Endothelial cell (in vitro differentiated cells): ENCODE results near the gene NKIRAS1. TPM values are rescaled to one million over a fixed set of nuclear protein-coding genes. Genes with fewer than 3 reads are reported as not detected.
"Not testable (repeated sequence)": the region's sequence is repeated elsewhere in the genome, so short reads cannot be mapped to it uniquely, and the experiment has no call there.

Source experiments
- DNase-seq: peaks from one replicate; pipeline ENCODE4 v3.0.0; 2021; ENCODE audit warnings: low spot score
- H3K27ac Mint-ChIP-seq: one replicate; pipeline ENCODE4 v1.8.0; 2021; ENCODE audit warnings: mixed read lengths, inconsistent platforms; ENCODE audit not compliant: unreplicated experiment
- H3K27me3 Mint-ChIP-seq: one replicate; pipeline ENCODE4 v1.8.0; 2021; ENCODE audit warnings: mild to moderate bottlenecking, moderate library complexity, mixed read lengths, inconsistent platforms; ENCODE audit not compliant: unreplicated experiment
- H3K36me3 Mint-ChIP-seq: one replicate; pipeline ENCODE4 v1.8.0; 2021; ENCODE audit warnings: mild to moderate bottlenecking, low read depth, mixed read lengths, inconsistent platforms; ENCODE audit not compliant: unreplicated experiment
- H3K4me1 Mint-ChIP-seq: one replicate; pipeline ENCODE4 v1.8.0; 2021; ENCODE audit warnings: mild to moderate bottlenecking, mixed read lengths, inconsistent platforms; ENCODE audit not compliant: unreplicated experiment
- H3K4me3 Mint-ChIP-seq: one replicate; pipeline ENCODE4 v1.8.0; 2021; ENCODE audit warnings: mild to moderate bottlenecking, mixed read lengths, inconsistent platforms; ENCODE audit not compliant: unreplicated experiment
- H3K9me3 Mint-ChIP-seq: one replicate; pipeline ENCODE4 v1.8.0; 2021; ENCODE audit warnings: mixed read lengths, inconsistent platforms; ENCODE audit not compliant: unreplicated experiment
- total RNA-seq: library from RNA; stranded (reverse); fragmentation: NEBNext Ultra II Directional; extraction: Animal tissue kit (Norgen Biotek cat#: 25700); gene quantifications from one replicate; pipeline ENCODE4 v1.2.1, GENCODE V29; 2021; ENCODE audit not compliant: unreplicated experiment
- TF ChIP-seq, protein P1 (sequence below): fragments of 200-600 bp; sonication (generic); IDR thresholded peaks from one replicate; pipeline ENCODE4 v1.5.0; 2021; ENCODE audit warnings: antibody characterized with exemption; ENCODE audit not compliant: unreplicated experiment

The NKIRAS1 gene
- total RNA-seq, 1 donor from 2014 or later = 4.3 TPM

GRCh38 chr3:23885210-23885609 is 31.6 kb downstream of the NKIRAS1 start:
- H3K4me1 Mint-ChIP-seq = peaks cover 14% of the 10 kb centered on the region

DNA sequence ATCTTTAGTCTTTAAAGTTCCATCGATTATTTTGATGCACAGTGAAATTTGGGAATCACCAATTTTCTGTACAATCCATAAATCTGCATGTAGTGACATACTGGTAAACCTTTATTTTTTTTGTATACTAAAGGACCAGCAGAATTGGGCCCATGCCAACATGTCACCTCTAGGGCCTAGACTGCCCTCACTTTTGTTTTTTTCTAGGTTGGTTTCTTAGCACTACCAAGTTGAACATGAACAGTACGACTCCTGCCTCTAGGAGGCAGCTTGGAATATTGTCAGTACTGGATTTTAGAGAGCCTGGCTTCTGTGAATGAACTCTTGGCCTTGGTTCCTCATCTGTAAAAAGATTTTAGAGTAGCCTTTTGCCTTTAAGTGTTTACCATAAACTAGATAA is 32.3 kb downstream of the NKIRAS1 start:
- TF ChIP-seq, protein P1, sequence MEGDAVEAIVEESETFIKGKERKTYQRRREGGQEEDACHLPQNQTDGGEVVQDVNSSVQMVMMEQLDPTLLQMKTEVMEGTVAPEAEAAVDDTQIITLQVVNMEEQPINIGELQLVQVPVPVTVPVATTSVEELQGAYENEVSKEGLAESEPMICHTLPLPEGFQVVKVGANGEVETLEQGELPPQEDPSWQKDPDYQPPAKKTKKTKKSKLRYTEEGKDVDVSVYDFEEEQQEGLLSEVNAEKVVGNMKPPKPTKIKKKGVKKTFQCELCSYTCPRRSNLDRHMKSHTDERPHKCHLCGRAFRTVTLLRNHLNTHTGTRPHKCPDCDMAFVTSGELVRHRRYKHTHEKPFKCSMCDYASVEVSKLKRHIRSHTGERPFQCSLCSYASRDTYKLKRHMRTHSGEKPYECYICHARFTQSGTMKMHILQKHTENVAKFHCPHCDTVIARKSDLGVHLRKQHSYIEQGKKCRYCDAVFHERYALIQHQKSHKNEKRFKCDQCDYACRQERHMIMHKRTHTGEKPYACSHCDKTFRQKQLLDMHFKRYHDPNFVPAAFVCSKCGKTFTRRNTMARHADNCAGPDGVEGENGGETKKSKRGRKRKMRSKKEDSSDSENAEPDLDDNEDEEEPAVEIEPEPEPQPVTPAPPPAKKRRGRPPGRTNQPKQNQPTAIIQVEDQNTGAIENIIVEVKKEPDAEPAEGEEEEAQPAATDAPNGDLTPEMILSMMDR = no peak
- H3K27ac Mint-ChIP-seq = no peak overlapping the region
- H3K4me1 Mint-ChIP-seq = peaks cover 14% of the 10 kb centered on the region
- H3K4me3 Mint-ChIP-seq = no peak overlapping the region
- H3K36me3 Mint-ChIP-seq = peaks cover 7% of the 10 kb centered on the region
- H3K9me3 Mint-ChIP-seq = no peaks in the 10 kb centered on the region
- peaks cover 4% of the 10 kb centered on the region for H3K27me3 Mint-ChIP-seq
- DNase-seq = no peak

More at GRCh38 chr3:23885210-23885609, 31.6 kb downstream of the NKIRAS1 start:
- Mint-ChIP-seq H3K9me3 (no peaks in the 10 kb centered on the region), H3K27ac (no peak overlapping the region), H3K4me3 (no peak overlapping the region), H3K36me3 (peaks cover 7% of the 10 kb centered on the region), H3K27me3 (peaks cover 4% of the 10 kb centered on the region)
- TF ChIP-seq, protein P1 = no peak
- DNase-seq = no peak

DNA sequence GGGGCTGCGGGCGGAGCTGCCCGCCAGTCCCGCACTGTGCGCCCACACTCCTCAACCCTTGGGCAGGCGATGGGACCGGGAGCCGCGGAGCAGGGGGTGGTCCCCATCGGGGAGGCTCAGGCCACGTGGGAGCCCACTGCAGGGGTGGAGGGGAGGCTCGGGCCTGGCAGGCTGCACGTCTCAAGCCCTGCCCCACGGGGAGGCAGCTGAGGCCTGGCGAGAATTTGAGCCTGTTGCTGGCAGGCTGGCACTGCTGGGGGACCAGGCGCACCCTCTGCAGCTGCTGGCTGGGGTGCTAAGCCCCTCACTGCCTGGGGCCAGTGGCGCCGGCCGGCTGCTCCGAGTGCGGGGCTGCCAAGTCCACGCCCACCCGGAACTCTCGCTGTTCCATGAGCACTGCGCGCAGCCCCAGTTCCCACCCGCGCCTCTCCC is 34.3 kb downstream of the NKIRAS1 start:
- TF ChIP-seq, protein P1 = no peak
- Mint-ChIP-seq H3K4me1 (peaks cover 14% of the 10 kb centered on the region), H3K36me3 (peaks cover 20% of the 10 kb centered on the region)

DNA sequence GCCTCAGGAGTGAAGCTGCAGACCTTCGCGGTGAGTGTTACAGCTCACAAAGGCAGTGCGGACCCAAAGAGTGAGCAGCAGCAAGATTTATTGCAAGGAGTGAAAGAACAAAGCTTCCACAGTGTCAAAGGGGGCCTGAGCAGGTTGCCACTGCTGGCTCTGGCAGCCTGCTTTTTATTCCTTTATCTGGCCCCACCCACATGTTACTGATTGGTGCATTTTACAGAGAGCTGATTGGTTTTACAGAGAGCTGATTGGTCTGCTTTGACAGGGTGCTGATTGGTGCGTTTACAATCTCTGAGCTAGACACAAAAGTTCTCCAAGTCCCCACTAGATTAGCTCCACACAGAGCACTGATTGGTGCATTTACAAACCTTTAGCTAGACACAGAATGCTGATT is 34.8 kb downstream of the NKIRAS1 start:
- H3K4me3 Mint-ChIP-seq = peak overlapping the region; percentile 56

More for the DNA sequence above, 34.3 kb downstream of the NKIRAS1 start:
- DNase-seq = no peak
- Mint-ChIP-seq H3K9me3 (no peaks in the 10 kb centered on the region), H3K4me3 (no peak overlapping the region), H3K27me3 (peaks cover 5% of the 10 kb centered on the region), H3K27ac (no peak overlapping the region)

GRCh38 chr3:23880703-23881339 is 36.0 kb downstream of the NKIRAS1 start:
- Mint-ChIP-seq H3K9me3 (no peaks in the 10 kb centered on the region), H3K27ac (peak overlapping the region; percentile 86), H3K4me1 (peaks cover 21% of the 10 kb centered on the region), H3K27me3 (peaks cover 3% of the 10 kb centered on the region), H3K4me3 (no peak overlapping the region), H3K36me3 (peaks cover 20% of the 10 kb centered on the region)
- TF ChIP-seq, protein P1 = no peak
- DNase-seq = no peak

More for the DNA sequence above, 34.8 kb downstream of the NKIRAS1 start:
- DNase-seq, H3K27ac Mint-ChIP-seq, H3K9me3 Mint-ChIP-seq, H3K27me3 Mint-ChIP-seq: not testable (repeated sequence)
- Mint-ChIP-seq H3K4me1 (peaks cover 14% of the 10 kb centered on the region), H3K36me3 (peaks cover 20% of the 10 kb centered on the region)
